Peyer's patch (tissue), 4 donors: ENCODE results near the gene CD36.

Source experiments
- CTCF ChIP-seq, 6 experiments: fragments of 450-650 bp in 4 of 6; fragments of 200-600 bp in 2 of 6; sonication (generic) in 1 of 6; IDR thresholded peaks; one replicate each; pipeline ENCODE4 v1.5.1; 2017 to 2019; ENCODE audit warnings: antibody characterized with exemption in 6 of 6, mild to moderate bottlenecking in 3 of 6, moderate library complexity in 1 of 6
- POLR2A ChIP-seq, 2 donors: fragments of 450-650 bp; IDR thresholded peaks; one replicate each; pipeline ENCODE4 v1.5.1; 2017; ENCODE audit warnings: antibody characterized with exemption in 2 of 2, mild to moderate bottlenecking in 2 of 2, moderate library complexity in 2 of 2

- TF ChIP-seq CTCF (IDR thresholded peaks at IDR 0.05) (no peak), POLR2A (IDR thresholded peaks at IDR 0.05) (no peak)
Measured at GRCh38 chr7:80612880-80613279, 25.6 kb upstream of the CD36 start.
